GM12873 (cell line): ENCODE data around the gene ASCL5.

Experiments used
- TF ChIP-seq, protein P1 (sequence below): IDR thresholded peaks from 2 replicates; pipeline ENCODE4 v1.5.1; 2012; ENCODE audit warnings: low read depth, mild to moderate bottlenecking, moderate library complexity, low read length, control low read depth; ENCODE audit not compliant: insufficient read depth; ENCODE audit errors: missing control alignments

ASCL5 gene, protein sequence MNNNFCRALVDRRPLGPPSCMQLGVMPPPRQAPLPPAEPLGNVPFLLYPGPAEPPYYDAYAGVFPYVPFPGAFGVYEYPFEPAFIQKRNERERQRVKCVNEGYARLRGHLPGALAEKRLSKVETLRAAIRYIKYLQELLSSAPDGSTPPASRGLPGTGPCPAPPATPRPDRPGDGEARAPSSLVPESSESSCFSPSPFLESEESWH

DNA sequence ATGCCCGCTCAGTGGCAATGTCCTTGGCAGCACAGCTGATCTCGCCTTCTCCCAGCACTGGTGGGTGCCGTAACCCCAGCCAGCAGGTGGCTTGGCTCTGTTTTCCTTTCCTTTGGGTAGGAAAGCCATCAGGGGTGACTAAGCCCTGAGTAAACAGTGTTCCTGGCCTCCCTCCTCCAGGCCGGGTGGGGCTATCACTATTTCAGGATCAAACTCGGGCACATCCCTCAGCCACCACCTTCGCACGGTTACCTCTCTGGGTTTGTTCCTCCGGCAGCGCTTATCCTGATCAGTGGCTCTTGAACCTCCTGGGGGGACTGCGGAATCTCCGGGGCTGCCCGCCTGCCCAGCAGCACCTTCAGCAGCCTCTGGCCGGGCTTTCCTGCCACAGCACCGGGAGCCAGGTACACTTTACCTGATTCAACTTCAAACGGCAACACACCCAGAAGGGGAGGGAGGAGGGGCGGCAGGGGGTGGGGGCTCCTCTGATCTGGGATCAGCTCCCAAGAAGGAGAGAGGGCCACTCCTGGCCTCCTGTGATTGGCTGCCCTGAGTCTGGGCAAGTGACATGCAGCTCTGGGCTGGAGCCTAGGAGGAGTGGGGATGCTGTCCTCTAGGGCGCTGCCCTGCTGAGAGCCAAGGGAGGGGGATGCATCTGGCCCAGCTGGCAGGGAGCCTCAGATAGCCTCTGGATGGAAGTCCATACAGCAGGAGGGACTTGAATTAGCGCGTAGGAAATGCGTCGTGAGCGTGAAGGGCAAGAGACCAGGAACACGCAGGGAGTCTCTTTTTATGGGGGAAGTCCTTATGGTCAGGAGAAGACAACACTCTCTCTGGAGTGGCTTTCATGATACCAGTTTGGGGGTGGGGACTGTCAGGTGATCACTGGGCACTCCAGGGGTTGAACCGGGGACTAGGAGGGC lies at the start of gene ASCL5:
Gene ASCL5 (minus strand): TSS at position 353 of the 923 bp plus-strand sequence. CDS start 11,812 bp downstream, outside the sequence.
- TF ChIP-seq, protein P1, sequence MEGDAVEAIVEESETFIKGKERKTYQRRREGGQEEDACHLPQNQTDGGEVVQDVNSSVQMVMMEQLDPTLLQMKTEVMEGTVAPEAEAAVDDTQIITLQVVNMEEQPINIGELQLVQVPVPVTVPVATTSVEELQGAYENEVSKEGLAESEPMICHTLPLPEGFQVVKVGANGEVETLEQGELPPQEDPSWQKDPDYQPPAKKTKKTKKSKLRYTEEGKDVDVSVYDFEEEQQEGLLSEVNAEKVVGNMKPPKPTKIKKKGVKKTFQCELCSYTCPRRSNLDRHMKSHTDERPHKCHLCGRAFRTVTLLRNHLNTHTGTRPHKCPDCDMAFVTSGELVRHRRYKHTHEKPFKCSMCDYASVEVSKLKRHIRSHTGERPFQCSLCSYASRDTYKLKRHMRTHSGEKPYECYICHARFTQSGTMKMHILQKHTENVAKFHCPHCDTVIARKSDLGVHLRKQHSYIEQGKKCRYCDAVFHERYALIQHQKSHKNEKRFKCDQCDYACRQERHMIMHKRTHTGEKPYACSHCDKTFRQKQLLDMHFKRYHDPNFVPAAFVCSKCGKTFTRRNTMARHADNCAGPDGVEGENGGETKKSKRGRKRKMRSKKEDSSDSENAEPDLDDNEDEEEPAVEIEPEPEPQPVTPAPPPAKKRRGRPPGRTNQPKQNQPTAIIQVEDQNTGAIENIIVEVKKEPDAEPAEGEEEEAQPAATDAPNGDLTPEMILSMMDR = no peak

DNA sequence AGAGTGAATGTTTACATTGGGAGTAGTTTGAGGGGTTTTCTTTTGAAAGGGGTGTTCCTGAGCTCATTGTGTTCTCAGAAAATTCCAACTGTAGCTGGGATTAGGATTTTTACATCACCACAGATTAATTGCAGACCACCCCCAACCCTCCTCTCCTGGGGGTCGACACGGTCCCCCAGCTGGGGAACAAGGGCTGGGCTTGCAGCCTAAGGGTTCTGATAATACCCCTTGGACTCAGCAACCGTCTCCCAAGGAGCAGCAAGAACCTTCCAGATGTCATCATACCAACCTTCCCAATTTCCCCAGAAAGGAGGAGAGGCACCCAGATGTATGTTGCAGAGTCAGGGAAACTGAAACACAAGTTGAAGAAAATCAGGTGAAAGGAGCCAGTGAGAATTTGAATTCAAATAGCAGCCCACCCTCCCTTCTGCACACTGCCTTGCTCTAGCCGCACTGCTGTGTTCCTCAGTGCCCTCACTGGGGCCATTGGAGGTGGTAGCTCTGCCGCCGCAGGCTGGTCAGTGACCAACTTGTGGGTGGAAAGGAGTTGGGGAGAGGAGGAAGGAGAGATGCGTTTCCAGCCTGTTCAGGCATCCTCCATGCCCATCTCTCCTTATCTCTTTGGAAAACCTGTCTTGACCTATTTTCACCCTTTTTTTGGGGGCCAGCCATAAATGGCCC lies 49.0 kb upstream of the ASCL5 start:
- TF ChIP-seq, protein P1 = no peak

DNA sequence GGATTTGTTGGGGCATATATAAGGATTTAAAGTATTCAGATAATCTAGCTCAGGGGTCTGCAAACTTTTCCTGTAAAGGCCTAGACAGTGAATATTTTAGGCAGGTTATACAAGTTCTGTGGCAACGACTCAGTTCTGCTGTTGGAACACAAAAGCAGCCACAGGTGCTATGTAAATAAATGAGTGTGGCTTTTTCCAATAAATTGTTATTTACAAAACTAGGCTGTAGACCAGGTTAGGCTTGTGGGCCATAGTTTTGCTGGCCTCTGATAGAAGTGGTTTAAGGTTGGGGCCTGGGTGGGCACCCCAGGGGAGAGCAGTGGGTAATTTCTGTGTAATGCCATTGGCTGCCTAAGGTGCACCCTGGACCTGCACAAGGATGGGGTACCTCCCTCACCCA lies 46.8 kb upstream of the ASCL5 start:
- TF ChIP-seq, protein P1 = no peak

DNA sequence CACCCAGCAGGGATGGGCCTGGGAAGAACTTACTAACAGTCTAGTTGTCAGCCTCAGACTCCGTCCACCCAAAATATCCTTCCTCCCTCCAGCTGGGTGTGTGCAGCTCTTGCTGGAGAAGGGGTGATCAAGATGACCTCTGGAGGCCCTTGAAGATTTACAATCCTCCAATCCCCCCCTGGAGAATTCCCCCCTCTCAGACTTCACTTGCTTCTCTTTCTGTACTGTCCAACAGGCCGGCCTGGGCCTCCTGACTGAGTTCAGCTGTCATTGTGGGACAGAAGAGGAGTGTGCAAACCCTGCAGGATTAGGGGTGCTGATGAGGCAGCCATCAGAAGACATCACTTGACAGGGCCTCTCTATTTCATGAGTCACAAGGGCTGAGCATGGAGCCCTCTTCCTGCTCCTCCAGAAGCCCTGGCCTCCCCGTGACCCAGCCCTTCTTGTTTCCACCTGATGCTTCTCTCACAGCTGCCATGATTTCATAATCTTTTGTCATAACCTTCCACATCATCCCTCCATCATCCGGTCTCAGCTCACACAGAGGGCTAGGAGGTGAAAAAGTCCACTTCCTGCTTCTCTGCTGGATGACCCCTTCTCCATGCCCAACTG lies 46.1 kb upstream of the ASCL5 start:
- TF ChIP-seq, protein P1 = no peak

DNA sequence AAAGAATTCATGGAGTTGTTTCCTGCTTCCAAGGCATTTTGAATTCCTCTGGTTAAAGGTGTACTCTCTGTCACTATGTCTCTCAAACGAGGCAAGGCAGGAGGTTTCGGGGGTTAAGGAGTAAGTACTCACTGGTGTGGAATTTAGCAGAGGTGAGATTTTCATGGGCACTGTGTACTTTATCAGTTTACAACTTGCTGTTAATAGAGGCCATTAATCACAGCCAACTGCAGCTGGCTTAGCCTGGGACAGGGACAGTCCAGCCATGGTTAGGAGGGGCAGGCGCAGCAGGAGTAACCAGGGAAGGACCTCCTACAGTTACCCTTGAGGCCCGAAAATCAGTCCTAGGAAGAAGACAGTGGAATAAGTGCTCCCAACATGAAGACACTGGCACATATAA lies 45.3 kb upstream of the ASCL5 start:
- TF ChIP-seq, protein P1 = no peak

DNA sequence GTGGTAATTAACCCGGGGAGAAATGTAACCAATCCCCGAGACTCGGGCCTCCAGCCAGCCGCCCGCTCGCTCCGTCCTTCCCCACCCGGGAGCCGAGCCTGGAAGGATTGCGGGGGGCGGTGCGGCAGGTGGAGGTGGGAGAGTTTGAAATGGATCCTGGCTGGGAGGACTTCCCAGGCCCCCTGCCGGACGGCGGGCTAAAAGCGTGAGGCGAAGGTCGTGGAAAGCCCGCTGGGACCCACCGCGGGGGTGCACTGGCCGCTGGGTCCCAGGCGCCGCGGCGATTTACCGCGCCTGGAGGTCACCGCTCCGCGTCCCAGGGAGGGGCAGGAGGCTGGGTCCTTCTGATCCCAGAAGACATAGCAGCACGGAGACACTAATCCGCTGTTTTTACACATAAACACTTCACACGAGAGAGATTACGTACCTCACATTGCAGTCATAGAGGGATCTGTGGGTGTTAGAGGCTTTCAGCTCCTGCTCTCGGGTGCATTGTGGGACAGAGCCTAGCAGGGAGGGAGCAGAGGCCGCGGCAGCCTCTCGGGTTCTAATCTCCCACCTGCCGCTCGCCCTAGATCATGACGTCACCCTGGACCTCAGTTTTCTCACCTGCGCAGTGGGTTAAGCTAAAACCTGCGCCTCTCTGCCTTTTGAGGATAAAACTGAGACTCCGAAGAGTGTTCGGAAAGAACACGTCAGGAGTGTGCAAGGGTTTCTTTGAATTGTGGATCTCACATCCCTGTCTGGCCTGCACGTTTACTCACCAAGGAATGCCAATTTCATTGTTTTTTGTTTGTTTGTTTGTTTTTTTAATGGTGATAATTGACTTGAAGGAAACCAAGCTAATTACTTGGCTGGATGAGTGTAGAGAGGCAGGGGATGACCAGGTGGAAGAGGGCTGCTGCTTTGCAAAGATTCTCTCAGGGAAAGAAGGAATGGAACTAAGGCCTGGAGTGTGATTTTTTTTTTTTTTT lies 44.4 kb upstream of the ASCL5 start:
- TF ChIP-seq, protein P1 = peak; percentile 38
